Measurements from ENCODE around the gene TBC1D14. TPM values are rescaled to one million over a fixed set of nuclear protein-coding genes. Genes with fewer than 3 reads are reported as not detected.

Gene TBC1D14
- polyA plus RNA-seq, 1 of the 3 experiments (the other 2 are of a cell fraction), result 39.5 TPM

DNA sequence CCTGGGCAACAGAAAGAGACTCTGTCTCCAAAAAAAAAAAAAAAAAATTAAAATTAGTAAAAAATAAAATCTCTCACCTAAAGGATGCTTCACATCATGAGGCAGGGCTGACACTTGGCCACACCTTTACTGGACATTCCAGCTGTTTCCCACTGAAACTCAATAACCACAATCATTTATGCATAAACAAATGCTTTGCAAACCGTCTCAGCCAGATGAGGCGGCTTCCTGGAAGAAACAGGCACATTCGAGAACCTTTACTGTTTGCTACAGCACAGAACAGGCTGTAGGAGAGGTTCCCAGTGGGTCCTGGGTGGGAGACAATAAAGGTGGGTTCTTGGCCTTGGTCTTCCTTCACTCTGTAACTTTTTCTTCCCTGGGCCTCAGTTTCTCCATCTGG, 10.9 kb upstream of the TBC1D14 start:
- no peaks in the 10 kb centered on the region for H3K36me3 ChIP-seq (replicated peaks in 1 of 2; ENCODE audit: control insufficient read depth in 1 of 2, insufficient read depth in 2 of 2, low read length in 1 of 2)
- no peak overlapping the region for H3K4me2 ChIP-seq
- 71% methylated on average over 3 of the region's 3 CpGs for WGBS (ENCODE audit: low lambda C conversion rate)
- CTCF ChIA-PET, result interaction anchor here (1.0 kb wide), 1 partner anchor 171 kb away, joined by 4 read pairs; no protein-coding TSS in a partner anchor
- no peaks in the 10 kb centered on the region for H4K20me1 ChIP-seq (ENCODE audit: insufficient read depth)
- TF ChIP-seq NRF1 (IDR thresholded peaks at IDR 0.05; ENCODE audit: low read depth, low read length), result no peak
- TF ChIP-seq, protein P1, sequence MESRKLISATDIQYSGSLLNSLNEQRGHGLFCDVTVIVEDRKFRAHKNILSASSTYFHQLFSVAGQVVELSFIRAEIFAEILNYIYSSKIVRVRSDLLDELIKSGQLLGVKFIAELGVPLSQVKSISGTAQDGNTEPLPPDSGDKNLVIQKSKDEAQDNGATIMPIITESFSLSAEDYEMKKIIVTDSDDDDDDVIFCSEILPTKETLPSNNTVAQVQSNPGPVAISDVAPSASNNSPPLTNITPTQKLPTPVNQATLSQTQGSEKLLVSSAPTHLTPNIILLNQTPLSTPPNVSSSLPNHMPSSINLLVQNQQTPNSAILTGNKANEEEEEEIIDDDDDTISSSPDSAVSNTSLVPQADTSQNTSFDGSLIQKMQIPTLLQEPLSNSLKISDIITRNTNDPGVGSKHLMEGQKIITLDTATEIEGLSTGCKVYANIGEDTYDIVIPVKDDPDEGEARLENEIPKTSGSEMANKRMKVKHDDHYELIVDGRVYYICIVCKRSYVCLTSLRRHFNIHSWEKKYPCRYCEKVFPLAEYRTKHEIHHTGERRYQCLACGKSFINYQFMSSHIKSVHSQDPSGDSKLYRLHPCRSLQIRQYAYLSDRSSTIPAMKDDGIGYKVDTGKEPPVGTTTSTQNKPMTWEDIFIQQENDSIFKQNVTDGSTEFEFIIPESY (IDR thresholded peaks at IDR 0.05; ENCODE audit: borderline replicate concordance, low read depth), result no peak
- TF ChIP-seq POLR2AphosphoS5 (IDR thresholded peaks at IDR 0.05; ENCODE audit: low read depth, low read length), result no peak
- TF ChIP-seq SMC3 (IDR thresholded peaks at IDR 0.05; ENCODE audit: low read depth, low read length), result no peak
- no peak for TF ChIP-seq RFX5 (IDR thresholded peaks at IDR 0.05; ENCODE audit: low read length)
- TF ChIP-seq, protein P2, sequence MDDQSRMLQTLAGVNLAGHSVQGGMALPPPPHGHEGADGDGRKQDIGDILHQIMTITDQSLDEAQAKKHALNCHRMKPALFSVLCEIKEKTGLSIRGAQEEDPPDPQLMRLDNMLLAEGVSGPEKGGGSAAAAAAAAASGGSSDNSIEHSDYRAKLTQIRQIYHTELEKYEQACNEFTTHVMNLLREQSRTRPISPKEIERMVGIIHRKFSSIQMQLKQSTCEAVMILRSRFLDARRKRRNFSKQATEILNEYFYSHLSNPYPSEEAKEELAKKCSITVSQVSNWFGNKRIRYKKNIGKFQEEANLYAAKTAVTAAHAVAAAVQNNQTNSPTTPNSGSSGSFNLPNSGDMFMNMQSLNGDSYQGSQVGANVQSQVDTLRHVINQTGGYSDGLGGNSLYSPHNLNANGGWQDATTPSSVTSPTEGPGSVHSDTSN (IDR thresholded peaks at IDR 0.05), result no peak
- no peak for TF ChIP-seq TCF12 (IDR thresholded peaks at IDR 0.05)
- no peak for TF ChIP-seq FOXM1 (IDR thresholded peaks at IDR 0.05; ENCODE audit: low read depth)
- no peak for TF ChIP-seq CHD2 (IDR thresholded peaks at IDR 0.05; ENCODE audit: low read length, partially characterized antibody)
- TF ChIP-seq, protein P3, sequence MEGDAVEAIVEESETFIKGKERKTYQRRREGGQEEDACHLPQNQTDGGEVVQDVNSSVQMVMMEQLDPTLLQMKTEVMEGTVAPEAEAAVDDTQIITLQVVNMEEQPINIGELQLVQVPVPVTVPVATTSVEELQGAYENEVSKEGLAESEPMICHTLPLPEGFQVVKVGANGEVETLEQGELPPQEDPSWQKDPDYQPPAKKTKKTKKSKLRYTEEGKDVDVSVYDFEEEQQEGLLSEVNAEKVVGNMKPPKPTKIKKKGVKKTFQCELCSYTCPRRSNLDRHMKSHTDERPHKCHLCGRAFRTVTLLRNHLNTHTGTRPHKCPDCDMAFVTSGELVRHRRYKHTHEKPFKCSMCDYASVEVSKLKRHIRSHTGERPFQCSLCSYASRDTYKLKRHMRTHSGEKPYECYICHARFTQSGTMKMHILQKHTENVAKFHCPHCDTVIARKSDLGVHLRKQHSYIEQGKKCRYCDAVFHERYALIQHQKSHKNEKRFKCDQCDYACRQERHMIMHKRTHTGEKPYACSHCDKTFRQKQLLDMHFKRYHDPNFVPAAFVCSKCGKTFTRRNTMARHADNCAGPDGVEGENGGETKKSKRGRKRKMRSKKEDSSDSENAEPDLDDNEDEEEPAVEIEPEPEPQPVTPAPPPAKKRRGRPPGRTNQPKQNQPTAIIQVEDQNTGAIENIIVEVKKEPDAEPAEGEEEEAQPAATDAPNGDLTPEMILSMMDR (IDR thresholded peaks at IDR 0.05), result no peak
- no peak for TF ChIP-seq ELF1 (IDR thresholded peaks at IDR 0.05)
- TF ChIP-seq RAD21 (IDR thresholded peaks at IDR 0.05; ENCODE audit: low read length), result no peak
- no peak for TF ChIP-seq EP300 (IDR thresholded peaks at IDR 0.05; ENCODE audit: borderline replicate concordance in 1 of 2, low read depth in 1 of 2, low read length in 1 of 2)
- H2AFZ ChIP-seq (ENCODE audit: low read depth), result no peak overlapping the region
- no peak overlapping the region for H3K9ac ChIP-seq
- no peaks in the 10 kb centered on the region for H3K9me3 ChIP-seq
- H3K79me2 ChIP-seq (ENCODE audit: insufficient read depth), result no peaks in the 10 kb centered on the region
- POLR2A ChIA-PET, result interaction anchor here (1.2 kb wide), 1 partner anchor 12 kb away, joined by 3 read pairs; no protein-coding TSS in a partner anchor
- DNase-seq, result no peak
- H3K27ac ChIP-seq (ENCODE audit: low read depth in 2 of 2, low read length in 1 of 2), result no peak overlapping the region
- H3K27me3 ChIP-seq (ENCODE audit: insufficient read depth), result no peaks in the 10 kb centered on the region
- no peak overlapping the region for H3K4me3 ChIP-seq (ENCODE audit: low read depth in 2 of 2, low read length in 1 of 2)
- no peaks in the 10 kb centered on the region for H3K4me1 ChIP-seq (ENCODE audit: control insufficient read depth in 1 of 2, insufficient read depth in 2 of 2, low read depth in 1 of 2, low read length in 1 of 2)
- no peaks in the 10 kb centered on the region for H3K9me2 ChIP-seq
- H3F3A ChIP-seq (replicated peaks; ENCODE audit: insufficient read depth), result no peaks in the 10 kb centered on the region
